ENCODE results near the gene KCNJ15.
"Not testable (repeated sequence)": the region's sequence is repeated elsewhere in the genome, so short reads cannot be mapped to it uniquely, and the experiment has no call there.

KCNJ15 gene

DNA sequence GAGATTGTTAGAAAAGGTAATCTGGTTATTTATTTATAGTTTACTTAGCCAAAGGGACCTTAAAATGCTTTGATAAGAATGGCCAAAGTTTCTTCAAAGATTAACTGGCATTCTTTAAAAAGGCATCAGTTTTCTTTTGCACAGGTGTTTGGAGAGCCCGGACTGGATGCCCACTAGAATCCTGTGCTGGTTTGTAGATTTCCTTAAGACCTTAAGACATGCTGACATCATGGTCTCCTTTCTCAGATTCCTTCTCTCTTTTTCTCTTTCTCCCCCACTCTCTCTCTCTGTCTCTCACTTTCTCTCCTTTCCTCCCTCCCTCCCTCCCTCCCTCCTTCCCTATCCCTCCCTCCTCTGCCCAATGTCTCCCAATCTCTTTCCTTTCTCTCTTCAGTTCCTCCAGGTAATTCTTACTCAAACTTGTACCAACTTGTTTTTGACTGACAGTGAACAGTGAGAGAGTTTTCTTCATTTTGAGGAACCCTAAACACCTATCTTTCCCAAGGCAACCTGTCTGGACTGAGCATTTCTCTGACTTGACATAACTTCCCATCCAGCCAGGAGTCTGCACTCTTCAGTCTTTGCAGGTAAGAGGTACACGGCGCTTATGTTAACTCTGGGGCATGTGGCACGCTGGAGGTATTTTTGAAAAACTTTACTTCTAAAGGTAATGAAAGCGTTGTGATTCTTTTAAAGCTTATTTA lies at the start of gene KCNJ15:
Gene KCNJ15, plus strand, starts transcription at position 393 of the 704 bp plus-strand sequence. CDS start 42,271 bp downstream, outside the sequence.
- no peak for DNase-seq

DNA sequence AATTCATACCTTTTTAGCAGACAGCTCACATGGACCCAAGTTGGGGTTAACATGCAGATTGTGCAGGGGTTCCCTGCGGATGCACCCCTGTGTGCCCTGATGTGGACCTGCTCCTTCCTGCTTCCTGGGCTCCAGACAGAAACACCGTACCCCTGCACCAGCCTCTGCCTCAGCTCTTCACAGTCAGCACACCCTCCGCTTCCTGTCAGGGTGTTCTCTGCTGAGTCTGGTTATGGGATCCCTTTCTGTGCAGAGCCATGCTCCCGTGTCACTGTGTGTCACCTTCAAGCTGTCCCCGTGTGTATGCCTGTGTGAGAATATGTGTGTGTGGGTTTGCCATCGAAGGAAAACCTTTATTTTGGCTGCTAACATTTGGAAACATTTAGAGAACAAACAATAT lies 48.7 kb upstream of the KCNJ15 start:
- DNase-seq, result no peak

DNA sequence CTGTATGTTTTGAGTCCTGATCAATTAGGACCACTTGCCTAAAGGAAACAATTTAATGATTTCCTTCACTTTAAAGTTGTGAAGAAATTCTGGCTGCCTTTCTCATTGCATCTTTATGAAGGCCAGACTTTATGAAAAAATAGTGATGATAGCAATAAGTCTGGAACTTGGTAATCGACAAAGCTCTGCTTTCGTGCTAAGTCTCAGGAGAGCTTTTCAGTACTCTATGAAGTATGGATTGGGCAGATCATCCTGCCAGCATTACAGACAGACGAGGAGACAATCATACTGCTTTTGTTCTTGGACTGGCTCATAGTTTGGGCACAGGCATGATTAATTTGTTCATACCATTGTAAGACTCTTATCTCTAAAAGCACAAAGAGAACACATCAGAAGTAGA lies 45.5 kb upstream of the KCNJ15 start:
- no peak for DNase-seq

DNA sequence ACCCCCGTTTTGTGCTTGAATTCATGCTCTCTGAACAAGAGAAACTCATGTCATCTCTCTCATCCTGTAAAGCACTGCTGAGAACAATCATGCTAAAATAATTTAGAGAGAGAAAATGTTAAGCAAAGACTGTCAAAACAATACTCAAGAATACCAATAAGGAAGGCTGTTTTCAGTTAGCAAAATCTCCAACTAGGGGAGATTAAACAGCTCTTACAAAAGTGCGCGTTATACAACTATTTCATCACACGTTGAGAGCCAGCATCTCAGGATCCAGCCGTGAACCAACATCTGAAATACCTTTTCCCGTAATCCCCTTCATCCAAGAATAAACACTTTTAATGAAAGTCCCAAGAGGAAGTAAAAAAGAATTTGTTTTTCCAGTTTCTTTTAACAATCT lies 44.1 kb upstream of the KCNJ15 start:
- DNase-seq, result no peak

DNA sequence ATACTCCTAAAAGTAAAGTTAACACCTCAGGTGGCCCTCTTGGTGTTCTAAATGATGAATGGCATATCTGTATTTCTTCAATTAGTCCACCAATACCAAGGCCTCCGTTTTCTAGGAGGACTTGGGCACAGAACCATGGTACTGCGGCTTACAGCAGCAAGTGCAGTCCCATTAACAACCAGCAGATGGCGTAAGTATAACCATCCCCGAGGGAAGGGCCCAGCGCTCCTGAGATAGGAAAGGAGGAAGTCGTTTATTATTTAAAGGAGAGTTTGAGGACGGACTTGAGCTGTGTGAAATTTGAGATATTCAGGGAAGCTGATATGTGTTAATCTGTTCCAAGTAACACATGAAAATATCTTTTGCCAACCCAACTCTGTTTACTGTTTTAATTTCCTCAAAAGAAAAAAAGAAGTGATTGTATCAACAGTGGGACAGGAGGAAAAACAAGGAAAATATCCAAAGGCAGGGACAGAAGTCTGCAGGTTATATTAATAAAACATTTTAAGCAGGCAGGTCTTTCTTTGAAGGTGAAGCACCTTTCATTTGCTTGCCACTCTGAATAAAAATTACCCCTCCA lies 37.7 kb upstream of the KCNJ15 start:
- peak; percentile 59 for DNase-seq

DNA sequence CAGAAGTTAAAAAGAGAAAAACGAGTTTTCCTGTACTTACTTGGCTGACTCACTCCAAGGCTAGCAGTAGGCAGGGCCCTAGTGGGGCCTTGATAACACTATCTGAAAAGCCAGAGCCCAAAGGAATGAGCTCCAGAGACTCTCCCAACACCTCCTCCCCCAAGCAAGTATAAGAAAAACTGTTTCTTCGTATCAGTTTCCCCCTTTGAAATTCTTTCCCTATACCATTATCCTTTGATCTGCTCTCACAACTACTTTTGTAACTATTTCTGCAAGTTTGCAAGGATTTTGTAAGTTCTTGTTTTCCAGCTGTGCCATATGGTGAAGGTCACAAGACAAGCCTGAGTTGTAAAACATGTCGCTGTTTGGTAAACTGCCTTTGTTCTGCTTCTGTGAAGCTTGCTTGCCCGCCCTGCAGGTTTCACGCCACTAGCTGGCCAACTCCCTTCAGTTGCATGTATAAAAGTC lies 36.5 kb upstream of the KCNJ15 start:
- DNase-seq, result no peak

DNA sequence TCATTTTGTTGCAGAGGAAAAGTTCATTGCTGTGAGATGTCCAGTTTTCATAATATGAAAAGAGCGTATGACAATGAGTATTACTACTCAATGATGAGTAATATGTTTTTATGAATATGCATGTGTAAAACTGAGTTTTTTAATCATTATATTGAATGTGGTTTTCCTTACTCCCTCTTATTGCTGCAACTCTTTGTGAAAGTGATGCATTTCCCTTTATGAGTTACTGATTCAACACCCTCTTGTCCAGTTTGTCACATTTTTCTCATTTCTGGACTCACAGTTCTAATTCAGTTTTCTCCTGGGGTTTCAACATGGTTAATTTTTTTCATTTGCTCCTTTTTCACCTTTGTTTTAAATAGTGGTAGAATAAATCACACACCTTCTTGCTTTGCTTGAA lies 35.2 kb upstream of the KCNJ15 start:
- DNase-seq, result no peak

DNA sequence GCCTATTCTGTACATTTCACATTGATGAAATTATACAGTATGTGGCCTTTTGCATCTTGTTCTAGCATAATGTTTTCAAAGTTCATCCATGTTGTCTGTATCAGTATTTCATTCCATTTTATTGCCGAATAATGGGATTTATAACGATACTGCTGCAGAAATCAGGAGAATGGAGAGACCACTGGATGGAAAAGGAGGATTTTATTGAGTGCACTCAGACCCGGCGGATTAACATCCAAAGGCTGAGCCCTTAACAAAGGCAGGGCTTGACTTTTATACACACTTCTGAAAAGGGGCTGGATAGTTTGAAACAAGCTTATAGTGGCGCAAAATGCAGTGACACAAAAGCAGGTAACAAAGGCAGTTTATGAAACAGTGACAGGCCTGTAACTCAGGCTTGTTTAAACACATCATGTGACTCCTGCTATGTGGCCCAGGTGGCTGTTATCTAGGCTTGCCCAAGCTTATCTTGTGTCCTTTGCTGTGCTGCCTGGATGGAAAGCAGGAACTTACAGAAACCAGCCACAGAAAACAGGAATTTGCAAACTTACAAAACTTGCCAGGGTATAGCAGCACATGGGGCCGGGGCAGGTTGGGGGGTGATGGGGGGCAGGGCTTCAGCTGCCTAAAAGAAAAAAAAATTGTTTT lies 32.8 kb upstream of the KCNJ15 start:
- no peak for DNase-seq

DNA sequence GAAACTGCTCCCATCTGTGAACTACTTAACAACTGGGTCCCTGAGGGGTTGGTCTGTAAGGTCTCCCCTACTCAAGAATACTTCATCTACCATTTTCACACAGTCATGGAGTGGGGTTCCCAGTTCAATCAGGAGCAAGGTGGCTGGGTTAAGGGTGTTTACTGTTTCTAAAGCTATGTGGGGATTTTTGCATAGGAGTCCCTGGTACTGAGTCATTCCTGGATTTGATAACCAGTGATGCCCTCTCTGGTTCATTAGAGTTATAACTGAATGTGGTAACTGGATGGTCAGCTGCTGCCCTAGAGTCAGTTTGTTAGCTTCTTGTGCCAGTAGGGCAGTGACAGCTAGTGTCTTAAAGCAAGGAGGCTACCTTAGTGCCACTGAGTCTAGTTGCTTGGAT lies 29.4 kb upstream of the KCNJ15 start:
- no peak for DNase-seq

DNA sequence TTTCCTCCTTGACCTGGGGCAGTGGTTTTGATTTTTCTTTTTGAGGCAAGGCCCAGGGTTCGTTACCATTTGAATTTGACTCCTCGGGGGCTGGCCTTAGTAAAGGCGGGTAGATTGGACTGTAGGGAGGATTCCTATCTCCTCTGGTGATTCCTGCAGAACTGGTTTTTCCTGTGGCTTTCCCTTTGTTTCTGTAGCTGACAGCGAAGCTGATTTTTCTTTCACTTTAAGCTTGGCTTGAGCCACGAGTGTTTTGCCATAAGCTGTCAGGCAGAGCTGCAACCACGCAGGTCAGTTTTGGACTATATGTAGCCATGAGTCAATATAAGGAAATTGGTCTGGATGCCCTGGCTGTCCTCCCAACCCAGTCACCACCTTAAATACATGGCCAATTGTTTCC lies 28.7 kb upstream of the KCNJ15 start:
- no peak for DNase-seq

DNA sequence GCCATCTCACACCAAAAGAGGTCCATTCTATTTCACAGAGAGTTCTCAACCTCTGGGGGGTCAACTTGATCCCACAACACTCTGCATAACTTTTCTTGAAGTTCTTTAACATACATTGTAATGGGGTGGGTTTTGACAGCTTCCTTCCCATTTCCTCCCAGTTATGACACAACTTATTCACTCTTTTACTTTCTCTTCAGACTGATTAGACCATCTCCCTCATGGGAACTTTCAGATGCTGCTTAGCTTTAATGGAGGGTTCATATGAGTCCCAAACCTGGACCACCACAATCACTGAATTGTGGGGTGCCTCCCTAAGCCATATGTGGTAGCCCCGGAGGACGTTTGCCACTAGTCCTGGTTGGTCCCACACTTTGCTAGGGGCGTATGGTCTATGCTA lies 28.3 kb upstream of the KCNJ15 start:
- DNase-seq, result no peak

DNA sequence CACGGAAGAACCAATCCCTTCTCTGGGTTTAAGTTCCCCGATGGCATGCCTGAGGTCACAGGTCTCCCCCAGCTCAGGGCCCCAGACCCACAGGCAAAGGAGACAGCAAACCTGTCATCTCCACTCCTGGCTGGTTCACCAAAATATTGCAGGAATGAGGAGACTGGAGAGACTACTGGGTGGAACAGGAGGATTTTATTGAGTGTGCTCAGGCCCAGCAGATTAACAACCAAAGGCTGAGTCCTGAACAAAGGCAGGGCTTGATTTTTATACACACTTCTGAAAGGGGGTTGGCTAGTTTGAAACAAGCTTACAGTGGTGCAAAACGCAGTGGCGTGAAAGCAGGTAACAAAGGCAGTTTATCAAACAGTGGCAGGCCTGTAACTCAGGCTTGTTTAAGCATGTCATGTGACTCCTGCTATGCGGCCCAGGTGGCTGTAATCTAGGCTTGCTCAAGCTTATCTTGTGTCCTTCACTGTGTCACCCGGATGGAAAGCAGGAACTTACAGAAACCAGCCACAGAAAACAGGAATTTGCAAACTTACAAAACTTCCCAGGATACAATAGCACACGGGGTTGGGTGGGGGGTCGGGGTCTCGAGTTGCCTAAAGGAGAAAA lies 27.4 kb upstream of the KCNJ15 start:
- no peak for DNase-seq

DNA sequence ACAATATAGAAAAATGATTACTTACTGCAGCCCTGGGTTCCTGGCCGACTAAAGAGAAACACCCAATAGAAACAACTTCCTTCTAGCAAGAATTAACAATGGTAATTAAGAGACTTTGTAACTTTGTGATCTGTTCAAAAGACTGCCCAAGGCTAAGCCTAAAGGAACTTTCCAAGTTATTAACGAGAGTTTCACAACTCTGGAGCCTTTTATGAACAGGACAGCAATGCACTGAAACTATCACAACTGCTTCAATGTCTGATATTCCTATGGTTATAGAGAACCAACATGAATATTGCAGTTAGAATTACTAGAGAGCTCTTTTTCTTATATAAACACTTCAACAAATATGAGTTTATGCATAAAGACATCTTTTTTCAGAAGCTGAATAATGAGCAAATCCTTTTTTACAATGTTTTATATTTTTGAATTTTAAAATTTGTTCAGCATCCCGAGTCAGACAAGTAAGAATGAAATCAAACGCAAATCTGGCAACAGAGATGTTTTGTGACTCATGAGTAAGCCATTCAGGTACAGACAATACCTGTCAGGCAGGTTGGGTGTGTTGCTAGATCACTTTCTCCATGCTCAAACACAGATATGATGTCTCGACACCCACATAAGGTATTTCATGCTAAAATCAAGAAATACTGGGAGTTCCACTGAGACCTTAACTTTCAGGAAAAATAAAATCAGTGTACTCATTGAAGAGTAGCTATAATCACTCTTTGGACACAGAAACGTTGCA lies 22.2 kb upstream of the KCNJ15 start:
- no peak for DNase-seq

DNA sequence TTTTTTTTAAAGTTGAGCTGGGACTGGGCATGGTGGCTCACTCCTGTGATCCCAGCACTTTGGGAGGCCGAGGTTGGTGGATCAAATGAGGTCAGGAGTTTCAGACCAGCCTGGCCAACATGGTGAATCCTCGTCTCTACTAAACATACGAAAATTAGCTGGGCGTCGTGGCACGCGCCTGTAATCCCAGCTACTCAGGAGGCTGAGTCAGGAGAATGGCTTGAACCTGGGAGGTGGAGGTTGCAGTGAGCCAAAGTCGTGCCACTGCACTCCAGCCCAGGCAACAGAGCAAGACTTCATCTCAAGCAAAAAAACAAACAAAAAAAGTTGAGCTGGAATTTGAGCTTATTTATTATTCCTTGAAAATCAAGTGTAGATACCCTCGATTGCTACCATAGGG lies 21.5 kb upstream of the KCNJ15 start:
- not testable (repeated sequence) for DNase-seq

DNA sequence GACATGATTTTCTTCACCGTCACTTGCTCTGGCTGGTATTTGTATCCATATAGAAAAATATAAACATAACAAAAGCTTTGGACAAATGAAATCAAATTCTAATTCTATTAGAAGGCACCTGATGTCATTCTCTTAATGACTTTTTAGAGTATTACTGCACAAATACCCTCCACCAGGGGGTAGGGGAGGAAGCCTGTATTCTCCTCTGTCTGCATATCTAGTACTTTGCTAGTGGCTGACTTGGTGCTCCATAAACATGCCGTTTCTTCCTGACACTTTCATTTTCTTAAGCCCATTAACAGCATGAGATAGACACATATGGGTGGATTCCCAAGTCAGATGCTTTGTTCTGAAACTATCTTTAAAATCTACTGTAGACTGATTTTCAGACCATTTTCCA lies 20.6 kb upstream of the KCNJ15 start:
- DNase-seq, result no peak

DNA sequence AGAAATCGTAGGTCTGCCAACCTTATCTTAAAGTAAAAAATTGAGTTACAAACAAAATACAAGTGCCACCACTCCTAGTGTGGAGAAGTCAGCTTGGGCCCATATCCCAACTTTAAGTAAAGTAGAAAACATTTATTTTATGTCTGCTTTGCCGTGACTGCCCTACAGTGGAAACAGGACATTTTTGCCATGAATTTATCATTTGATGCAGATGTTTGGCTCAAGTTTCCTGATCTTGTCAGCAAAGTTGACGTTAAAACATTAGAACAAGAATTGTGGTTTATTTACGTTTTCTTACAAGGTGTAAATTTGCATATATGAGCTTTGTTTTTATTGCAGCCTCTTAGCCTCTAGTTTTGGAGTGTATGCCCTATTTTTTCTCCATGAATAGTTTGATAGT lies 17.1 kb upstream of the KCNJ15 start:
- DNase-seq, result no peak

DNA sequence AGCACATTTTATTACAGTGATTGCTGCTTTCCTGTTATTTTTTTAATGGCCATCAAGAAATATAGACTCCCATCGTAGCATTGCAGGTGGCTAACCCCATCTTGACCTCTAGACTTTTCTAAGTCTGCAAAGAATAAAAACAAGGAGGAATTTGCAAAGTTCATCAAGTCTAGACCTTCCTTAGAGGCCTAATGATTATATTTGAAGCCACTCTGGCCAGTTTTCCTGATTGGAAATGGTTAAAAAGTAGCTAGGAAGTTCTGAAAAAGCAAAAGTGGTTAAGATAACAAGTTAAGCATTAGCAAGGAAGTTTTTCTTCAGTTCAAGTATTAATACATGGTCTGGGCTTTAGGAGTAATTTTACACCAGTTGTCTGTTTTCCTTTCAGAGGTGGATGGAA lies 16.7 kb upstream of the KCNJ15 start:
- DNase-seq, result no peak

DNA sequence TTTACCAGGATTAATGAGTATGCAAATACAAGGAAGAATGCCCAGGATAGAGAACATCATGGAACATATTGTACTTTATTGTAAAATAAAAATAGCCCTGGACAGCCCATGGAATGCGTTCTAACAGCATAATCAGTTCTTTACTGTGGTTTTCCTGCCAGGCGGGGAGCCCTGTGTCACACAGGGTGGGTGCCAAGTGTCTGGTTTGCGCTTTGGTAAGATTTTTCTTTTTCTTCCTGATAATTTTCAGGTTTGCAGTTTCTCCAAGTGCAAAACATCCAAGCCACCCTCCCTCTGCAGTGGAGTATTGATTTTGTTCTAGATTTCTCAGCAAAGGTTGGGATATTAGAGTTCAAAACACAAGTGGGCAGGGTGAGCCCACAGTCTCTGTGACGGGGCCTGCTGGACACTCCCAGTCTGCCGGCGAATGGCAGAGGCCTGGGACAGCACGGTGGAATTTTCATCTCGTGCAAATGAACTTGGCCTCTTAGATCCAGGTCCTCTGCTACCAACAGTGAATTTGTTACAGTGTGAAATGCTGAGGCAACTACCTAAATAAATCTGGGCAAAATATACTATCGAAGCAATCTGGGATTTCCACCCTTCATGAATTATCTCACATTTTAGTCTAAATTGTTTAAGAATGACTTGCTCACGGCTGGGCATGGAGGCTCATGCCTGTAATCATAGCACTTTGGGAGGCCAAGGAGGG lies 15.6 kb upstream of the KCNJ15 start:
- no peak for DNase-seq

DNA sequence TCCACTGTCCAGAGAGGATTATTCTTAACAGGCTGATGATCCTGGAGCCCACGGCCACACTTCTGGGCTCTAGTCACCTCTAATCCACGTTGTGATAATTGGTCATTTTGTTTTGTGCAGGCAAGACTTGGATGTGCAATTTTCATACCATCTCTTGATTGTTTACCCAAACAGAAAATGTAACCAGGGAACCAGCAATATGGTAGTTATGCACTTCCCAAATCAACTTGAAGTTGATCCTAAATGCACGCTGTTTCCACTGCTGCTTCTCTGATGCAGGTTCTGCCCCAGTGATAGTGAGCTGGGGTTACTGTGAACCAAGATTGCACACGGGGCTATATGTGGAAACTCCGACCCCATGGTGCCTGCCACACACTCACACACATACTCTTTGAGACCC lies 14.7 kb upstream of the KCNJ15 start:
- no peak for DNase-seq

DNA sequence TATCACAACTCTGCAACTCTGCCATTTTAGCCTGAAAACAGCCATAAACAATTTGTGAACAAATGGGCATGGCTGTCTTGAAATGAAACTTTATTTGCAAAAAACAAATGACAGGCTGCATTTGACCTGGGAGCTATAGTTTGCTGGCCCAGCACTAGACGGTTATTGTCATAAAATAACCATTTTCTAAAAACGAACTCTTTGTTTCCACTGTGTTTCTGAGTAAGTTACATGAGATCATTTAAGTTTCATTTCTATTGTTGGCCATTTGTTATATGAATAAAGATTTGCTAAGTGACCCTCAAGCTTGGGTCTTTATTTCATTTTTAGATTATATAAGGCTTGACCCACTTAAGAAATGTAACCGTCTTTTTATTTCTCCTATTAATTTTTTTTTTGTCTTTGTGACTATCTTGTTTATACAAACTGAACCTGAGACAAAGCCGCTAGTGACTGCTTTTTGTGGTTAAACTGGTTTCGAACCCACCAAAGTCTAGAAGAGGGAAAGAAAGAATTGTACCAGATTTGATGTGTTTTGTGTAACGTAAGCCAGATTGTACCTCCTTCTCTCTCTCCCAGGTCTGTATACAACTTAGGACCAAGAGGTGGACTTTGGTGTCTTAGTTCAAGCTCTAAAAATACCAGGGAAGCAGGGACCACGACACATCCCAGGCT lies 12.9 kb upstream of the KCNJ15 start:
- no peak for DNase-seq

DNA sequence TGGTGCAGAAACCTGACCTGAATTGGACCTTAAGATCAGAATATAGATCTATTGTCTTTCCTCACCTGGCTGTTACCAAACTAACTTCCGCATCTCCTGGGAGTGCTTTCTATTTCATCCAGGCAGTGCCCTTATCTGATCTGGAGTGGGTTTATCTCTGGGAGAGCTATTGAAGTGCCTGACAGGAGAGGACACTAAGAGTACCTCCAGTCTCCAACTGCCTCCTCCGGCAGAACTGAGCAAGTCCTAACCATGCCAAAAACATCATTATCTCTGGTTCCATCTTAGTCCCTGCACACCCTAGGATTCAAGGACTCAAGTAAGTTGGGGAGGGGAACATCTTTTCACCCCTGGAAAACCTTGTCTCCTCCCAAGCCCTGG lies 12.4 kb upstream of the KCNJ15 start:
- DNase-seq, result no peak

Data from NCI-H2107 (cell line).